HCT116 (cell line): ENCODE data around the gene RAPGEF1. TPM values are rescaled to one million over a fixed set of nuclear protein-coding genes. Genes with fewer than 3 reads are reported as not detected.

Experiments used
- ATAC-seq: fragments of 200-7000 bp; cut with Tn5 transposase; 2 replicates; pipeline ENCODE4 v1.9.1; 2020; ENCODE audit warnings: mild to moderate bottlenecking, moderate library complexity
- BruUV-seq: library from RNA; stranded (reverse); fragments of 400-500 nt; replicated peaks from 2 replicates; lab custom pipeline; 2021; lab: Mats Ljungman, UMichigan
- CTCF ChIA-PET: fragments of 300-600 bp; sonication (Branson Sonifier 250); formaldehyde crosslinking; loops from one replicate; lab custom pipeline; 2021; ENCODE audit warnings: antibody characterized with exemption; lab: Charles Lee
- POLR2A ChIA-PET: fragments of 300-600, 350-600 bp; sonication (Branson Sonifier 250); formaldehyde crosslinking; loops from one replicate; lab custom pipeline; 2021; ENCODE audit warnings: antibody characterized with exemption; lab: Charles Lee
- RAD21 ChIA-PET, 2 experiments: fragments of 300-600 bp; sonication (Branson Sonifier 250); formaldehyde crosslinking; loops; one replicate each; lab custom pipeline; 2023; ENCODE audit warnings: low total read pairs in 2 of 2; ENCODE audit not compliant: uncharacterized antibody in 2 of 2, unreplicated experiment in 2 of 2, low non-redundant PET in 1 of 2; lab: Charles Lee
- DNase-seq: peaks from one replicate; pipeline ENCODE4 v3.0.0-alpha.2; 2010; ENCODE audit warnings: low read depth, low spot score
- H2AFZ ChIP-seq: fragments of 200-600 bp; shearing (Covaris generic), sonication (generic); 2 replicates; pipeline ENCODE4 v1.6.1; 2017; ENCODE audit warnings: low read depth, mixed run types, mixed read lengths, antibody characterized with exemption, low read length; ENCODE audit not compliant: poor library complexity, severe bottlenecking
- H3K27ac ChIP-seq: 2 replicates; pipeline ENCODE4 v1.5.1; 2012; ENCODE audit warnings: low read depth, low read length
- H3K27me3 ChIP-seq: fragments of 200-600 bp; sonication (generic); 2 replicates; pipeline ENCODE4 v1.6.1; 2016; ENCODE audit warnings: mixed run types, low read length, mixed read lengths; ENCODE audit not compliant: insufficient read depth
- H3K36me3 ChIP-seq, 2 experiments: fragments of 200-500 bp in 1 of 2; fragments of 200-600 bp in 1 of 2; sonication (Bioruptor generic) in 1 of 2; sonication (generic) in 1 of 2; 2 replicates each; pipeline versions ENCODE4 v1.5.1 to v1.6.1; 2014 to 2016; ENCODE audit warnings: low read length in 2 of 2, inconsistent platforms in 1 of 2, mixed read lengths in 1 of 2, mixed run types in 1 of 2; ENCODE audit not compliant: insufficient read depth in 2 of 2, control insufficient read depth in 1 of 2
- H3K4me1 ChIP-seq, 2 experiments: fragments of 200-600 bp in 1 of 2; sonication (generic) in 1 of 2; 2 replicates each; pipeline versions ENCODE4 v1.5.1 to v1.6.1; 2012 to 2017; ENCODE audit warnings: low read length in 2 of 2, inconsistent platforms in 1 of 2, mild to moderate bottlenecking in 1 of 2, mixed read lengths in 1 of 2, mixed run types in 1 of 2, moderate library complexity in 1 of 2; ENCODE audit not compliant: insufficient read depth in 2 of 2, control insufficient read depth in 1 of 2
- H3K4me2 ChIP-seq: fragments of 200-600 bp; sonication (generic); 2 replicates; pipeline ENCODE4 v1.6.1; 2017; ENCODE audit warnings: mixed run types, low read length, mixed read lengths
- H3K4me3 ChIP-seq, 2 experiments: fragments of 200-600 bp in 1 of 2; sonication (generic) in 1 of 2; replicated peaks in 1 of 2; 2 replicates each; pipeline ENCODE4 v1.5.1; 2011 to 2016; ENCODE audit warnings: low read length in 2 of 2, control low read depth in 1 of 2, low read depth in 1 of 2, mild to moderate bottlenecking in 1 of 2, mixed read lengths in 1 of 2, mixed run types in 1 of 2
- H3K79me2 ChIP-seq: fragments of 200-600 bp; sonication (generic); 2 replicates; pipeline ENCODE4 v1.6.1; 2017; ENCODE audit warnings: mild to moderate bottlenecking, mixed run types, low read length, moderate library complexity, mixed read lengths; ENCODE audit not compliant: insufficient read depth
- H3K9ac ChIP-seq: fragments of 200-600 bp; sonication (generic); 2 replicates; pipeline ENCODE4 v1.6.1; 2016; ENCODE audit warnings: low read length, mixed read lengths
- H3K9me2 ChIP-seq: fragments of 200-600 bp; sonication (generic), shearing (Covaris generic); 2 replicates; pipeline ENCODE4 v1.6.1; 2017; ENCODE audit warnings: mixed run types, mild to moderate bottlenecking, moderate library complexity; ENCODE audit not compliant: insufficient read depth
- H3K9me3 ChIP-seq, 2 experiments: fragments of 200-500 bp in 1 of 2; fragments of 200-600 bp in 1 of 2; sonication (Bioruptor generic) in 1 of 2; sonication (generic) in 1 of 2; 2 replicates each; pipeline ENCODE4 v1.6.1; 2014 to 2017; ENCODE audit warnings: low read length in 2 of 2, mixed read lengths in 2 of 2, inconsistent platforms in 1 of 2, low read depth in 1 of 2, mild to moderate bottlenecking in 1 of 2, mixed run types in 1 of 2, moderate library complexity in 1 of 2; ENCODE audit not compliant: control insufficient read depth in 1 of 2, insufficient read depth in 1 of 2
- H4K20me1 ChIP-seq: fragments of 200-600 bp; sonication (generic), shearing (Covaris generic); 2 replicates; pipeline ENCODE4 v1.6.1; 2017; ENCODE audit warnings: mixed run types, mild to moderate bottlenecking, moderate library complexity; ENCODE audit not compliant: insufficient read depth
- CBX3 ChIP-seq: IDR thresholded peaks from 2 replicates; pipeline ENCODE4 v1.6.1; 2012; ENCODE audit warnings: low read depth
- CEBPB ChIP-seq: IDR thresholded peaks from 2 replicates; pipeline ENCODE4 v1.6.1; 2012; ENCODE audit warnings: low read depth
- ELF1 ChIP-seq: IDR thresholded peaks from 2 replicates; pipeline ENCODE4 v1.6.1; 2012; ENCODE audit warnings: low read depth, borderline replicate concordance
- POLR2AphosphoS5 ChIP-seq: IDR thresholded peaks from 2 replicates; pipeline ENCODE4 v1.6.1; 2011; ENCODE audit warnings: mild to moderate bottlenecking, low read depth, low read length, moderate library complexity
- SRF ChIP-seq: IDR thresholded peaks from 2 replicates; pipeline ENCODE4 v1.6.1; 2012; ENCODE audit warnings: low read depth
- YY1 ChIP-seq: IDR thresholded peaks from 2 replicates; pipeline ENCODE4 v1.6.1; 2011; ENCODE audit warnings: low read length, low read depth, moderate library complexity, mild to moderate bottlenecking; ENCODE audit not compliant: insufficient replicate concordance; ENCODE audit errors: extremely low read depth
- intact Hi-C: fragments of 100-400 bp; cut with micrococcal nuclease; formaldehyde crosslinking; loops from 2 replicates; pipeline ENCODE4 v1.10.0; 2022
- total RNA-seq: library from RNA; stranded (reverse); gene quantifications from one replicate; pipeline ENCODE4 v1.2.1, GENCODE V29; 2021; ENCODE audit not compliant: unreplicated experiment
- TF ChIP-seq, protein P1 (sequence below), 3 experiments: fragments of 200-600 bp in 1 of 3; sonication (generic) in 1 of 3; IDR thresholded peaks in 2 of 3; conservative IDR thresholded peaks in 1 of 3; 2 replicates each; pipeline ENCODE4 v1.5.1; 2012 to 2017; ENCODE audit warnings: low read depth in 2 of 3, low read length in 2 of 3, antibody characterized with exemption in 1 of 3, borderline replicate concordance in 1 of 3, control low read depth in 1 of 3, mild to moderate bottlenecking in 1 of 3, mixed read lengths in 1 of 3, mixed run types in 1 of 3, moderate library complexity in 1 of 3; ENCODE audit not compliant: insufficient read depth in 1 of 3
- TF ChIP-seq, protein P2 (sequence below): IDR thresholded peaks from 2 replicates; pipeline ENCODE4 v1.6.1; 2012; ENCODE audit warnings: low read depth

The RAPGEF1 gene
- total RNA-seq, 1 experiment from 2014 or later = 43.0 TPM

GRCh38 chr9:131673531-131673930, 66.3 kb downstream of the RAPGEF1 start:
- no peak overlapping the region for H3K4me3 ChIP-seq
- H3K9me3 ChIP-seq = no peaks in the 10 kb centered on the region
- no peaks in the 10 kb centered on the region for H3K36me3 ChIP-seq
- no peaks in the 10 kb centered on the region for H3K9me2 ChIP-seq
- no peak overlapping the region for H3K4me2 ChIP-seq
- H3K4me1 ChIP-seq = peaks cover 35 to 50% of the 10 kb centered on the region in 2 experiments
- TF ChIP-seq, protein P1, sequence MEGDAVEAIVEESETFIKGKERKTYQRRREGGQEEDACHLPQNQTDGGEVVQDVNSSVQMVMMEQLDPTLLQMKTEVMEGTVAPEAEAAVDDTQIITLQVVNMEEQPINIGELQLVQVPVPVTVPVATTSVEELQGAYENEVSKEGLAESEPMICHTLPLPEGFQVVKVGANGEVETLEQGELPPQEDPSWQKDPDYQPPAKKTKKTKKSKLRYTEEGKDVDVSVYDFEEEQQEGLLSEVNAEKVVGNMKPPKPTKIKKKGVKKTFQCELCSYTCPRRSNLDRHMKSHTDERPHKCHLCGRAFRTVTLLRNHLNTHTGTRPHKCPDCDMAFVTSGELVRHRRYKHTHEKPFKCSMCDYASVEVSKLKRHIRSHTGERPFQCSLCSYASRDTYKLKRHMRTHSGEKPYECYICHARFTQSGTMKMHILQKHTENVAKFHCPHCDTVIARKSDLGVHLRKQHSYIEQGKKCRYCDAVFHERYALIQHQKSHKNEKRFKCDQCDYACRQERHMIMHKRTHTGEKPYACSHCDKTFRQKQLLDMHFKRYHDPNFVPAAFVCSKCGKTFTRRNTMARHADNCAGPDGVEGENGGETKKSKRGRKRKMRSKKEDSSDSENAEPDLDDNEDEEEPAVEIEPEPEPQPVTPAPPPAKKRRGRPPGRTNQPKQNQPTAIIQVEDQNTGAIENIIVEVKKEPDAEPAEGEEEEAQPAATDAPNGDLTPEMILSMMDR (IDR thresholded peaks at IDR 0.05 in 2 of 3, conservative IDR thresholded peaks at IDR 0.05 in 1 of 3; ENCODE audit: borderline replicate concordance in 1 of 3, insufficient read depth in 1 of 3, low read depth in 2 of 3, low read length in 2 of 3) = no peak
- TF ChIP-seq CEBPB (no peak), YY1 (no peak), SRF (no peak), CBX3 (no peak), POLR2AphosphoS5 (no peak)
- DNase-seq (no peak), ATAC-seq (no peak)
- POLR2A ChIA-PET = no interaction called here
- H4K20me1 ChIP-seq = peaks cover 5% of the 10 kb centered on the region; the same call in 1 of the 2 replicates
- H3K79me2 ChIP-seq = peaks cover 38% of the 10 kb centered on the region
- H3K27me3 ChIP-seq = no peaks in the 10 kb centered on the region
- RAD21 ChIA-PET = no interaction called here
- no TSS peak for BruUV-seq
- H3K9ac ChIP-seq = no peak overlapping the region
- no peak overlapping the region for H2AFZ ChIP-seq
- CTCF ChIA-PET = no interaction called here
- H3K27ac ChIP-seq = no peak overlapping the region
- intact Hi-C loops = no loop called here

GRCh38 chr9:131673068-131673467, 66.8 kb downstream of the RAPGEF1 start:
- BruUV-seq = no TSS peak
- H3K79me2 ChIP-seq = peaks cover 38% of the 10 kb centered on the region
- TF ChIP-seq ELF1 (no peak), YY1 (no peak)
- TF ChIP-seq, protein P2, sequence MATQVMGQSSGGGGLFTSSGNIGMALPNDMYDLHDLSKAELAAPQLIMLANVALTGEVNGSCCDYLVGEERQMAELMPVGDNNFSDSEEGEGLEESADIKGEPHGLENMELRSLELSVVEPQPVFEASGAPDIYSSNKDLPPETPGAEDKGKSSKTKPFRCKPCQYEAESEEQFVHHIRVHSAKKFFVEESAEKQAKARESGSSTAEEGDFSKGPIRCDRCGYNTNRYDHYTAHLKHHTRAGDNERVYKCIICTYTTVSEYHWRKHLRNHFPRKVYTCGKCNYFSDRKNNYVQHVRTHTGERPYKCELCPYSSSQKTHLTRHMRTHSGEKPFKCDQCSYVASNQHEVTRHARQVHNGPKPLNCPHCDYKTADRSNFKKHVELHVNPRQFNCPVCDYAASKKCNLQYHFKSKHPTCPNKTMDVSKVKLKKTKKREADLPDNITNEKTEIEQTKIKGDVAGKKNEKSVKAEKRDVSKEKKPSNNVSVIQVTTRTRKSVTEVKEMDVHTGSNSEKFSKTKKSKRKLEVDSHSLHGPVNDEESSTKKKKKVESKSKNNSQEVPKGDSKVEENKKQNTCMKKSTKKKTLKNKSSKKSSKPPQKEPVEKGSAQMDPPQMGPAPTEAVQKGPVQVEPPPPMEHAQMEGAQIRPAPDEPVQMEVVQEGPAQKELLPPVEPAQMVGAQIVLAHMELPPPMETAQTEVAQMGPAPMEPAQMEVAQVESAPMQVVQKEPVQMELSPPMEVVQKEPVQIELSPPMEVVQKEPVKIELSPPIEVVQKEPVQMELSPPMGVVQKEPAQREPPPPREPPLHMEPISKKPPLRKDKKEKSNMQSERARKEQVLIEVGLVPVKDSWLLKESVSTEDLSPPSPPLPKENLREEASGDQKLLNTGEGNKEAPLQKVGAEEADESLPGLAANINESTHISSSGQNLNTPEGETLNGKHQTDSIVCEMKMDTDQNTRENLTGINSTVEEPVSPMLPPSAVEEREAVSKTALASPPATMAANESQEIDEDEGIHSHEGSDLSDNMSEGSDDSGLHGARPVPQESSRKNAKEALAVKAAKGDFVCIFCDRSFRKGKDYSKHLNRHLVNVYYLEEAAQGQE = no peak
- TF ChIP-seq, protein P1 (IDR thresholded peaks at IDR 0.05 in 2 of 3, conservative IDR thresholded peaks at IDR 0.05 in 1 of 3; ENCODE audit: borderline replicate concordance in 1 of 3, insufficient read depth in 1 of 3, low read depth in 2 of 3, low read length in 2 of 3) = no peak

More at GRCh38 chr9:131673068-131673467, 66.8 kb downstream of the RAPGEF1 start:
- DNase-seq (no peak), ATAC-seq (no peak)
- Histone ChIP-seq H3K9me2 (no peaks in the 10 kb centered on the region), H3K4me2 (no peak overlapping the region), H3K36me3 (no peaks in the 10 kb centered on the region), H2AFZ (no peak overlapping the region), H3K4me1 (peaks cover 36 to 50% of the 10 kb centered on the region in 2 experiments), H3K27ac (no peak overlapping the region), H3K27me3 (no peaks in the 10 kb centered on the region), H3K4me3 (no peak overlapping the region), H3K9me3 (no peaks in the 10 kb centered on the region), H3K9ac (no peak overlapping the region), H4K20me1 (peaks cover 5% of the 10 kb centered on the region; the same call in 1 of the 2 replicates)
- RAD21 ChIA-PET = no interaction called here
- CTCF ChIA-PET = no interaction called here
- intact Hi-C loops = no loop called here
- POLR2A ChIA-PET = no interaction called here
